ENCODE results near the gene ZBTB46.

ZBTB46 gene

DNA sequence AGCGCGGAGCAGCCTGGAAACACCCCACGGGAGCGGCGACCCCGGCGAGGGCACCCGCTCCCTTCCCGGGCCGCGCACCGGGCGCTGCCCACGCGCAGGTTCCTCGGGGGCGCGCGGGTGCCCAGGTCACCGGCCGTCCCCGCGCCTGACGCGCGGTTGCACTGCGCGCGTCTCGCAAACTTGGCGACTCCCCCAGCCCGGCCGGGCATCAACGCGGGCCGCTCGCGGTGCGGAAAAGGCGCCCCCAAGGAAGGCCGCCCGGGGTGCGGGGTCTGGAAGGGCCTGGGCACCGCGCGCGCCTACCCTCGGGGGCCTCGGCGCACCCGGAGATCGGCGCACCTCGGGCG is 555 bp upstream of the ZBTB46 start:
- Mint-ChIP-seq H3K9me3 (no peaks in the 10 kb centered on the region), H3K4me3 (peak overlapping the region in 1 of 3 experiments; percentile 74), H3K36me3 (ENCODE audit: low read depth) (no peaks in the 10 kb centered on the region), H3K27me3 (ENCODE audit: low read depth) (peaks cover 10% of the 10 kb centered on the region), H3K4me1 (peaks cover 37% of the 10 kb centered on the region), H3K27ac (no peak overlapping the region)
- TF ChIP-seq, protein P1, sequence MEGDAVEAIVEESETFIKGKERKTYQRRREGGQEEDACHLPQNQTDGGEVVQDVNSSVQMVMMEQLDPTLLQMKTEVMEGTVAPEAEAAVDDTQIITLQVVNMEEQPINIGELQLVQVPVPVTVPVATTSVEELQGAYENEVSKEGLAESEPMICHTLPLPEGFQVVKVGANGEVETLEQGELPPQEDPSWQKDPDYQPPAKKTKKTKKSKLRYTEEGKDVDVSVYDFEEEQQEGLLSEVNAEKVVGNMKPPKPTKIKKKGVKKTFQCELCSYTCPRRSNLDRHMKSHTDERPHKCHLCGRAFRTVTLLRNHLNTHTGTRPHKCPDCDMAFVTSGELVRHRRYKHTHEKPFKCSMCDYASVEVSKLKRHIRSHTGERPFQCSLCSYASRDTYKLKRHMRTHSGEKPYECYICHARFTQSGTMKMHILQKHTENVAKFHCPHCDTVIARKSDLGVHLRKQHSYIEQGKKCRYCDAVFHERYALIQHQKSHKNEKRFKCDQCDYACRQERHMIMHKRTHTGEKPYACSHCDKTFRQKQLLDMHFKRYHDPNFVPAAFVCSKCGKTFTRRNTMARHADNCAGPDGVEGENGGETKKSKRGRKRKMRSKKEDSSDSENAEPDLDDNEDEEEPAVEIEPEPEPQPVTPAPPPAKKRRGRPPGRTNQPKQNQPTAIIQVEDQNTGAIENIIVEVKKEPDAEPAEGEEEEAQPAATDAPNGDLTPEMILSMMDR (IDR thresholded peaks at IDR 0.05; ENCODE audit: unreplicated experiment in 3 of 3) = no peak

DNA sequence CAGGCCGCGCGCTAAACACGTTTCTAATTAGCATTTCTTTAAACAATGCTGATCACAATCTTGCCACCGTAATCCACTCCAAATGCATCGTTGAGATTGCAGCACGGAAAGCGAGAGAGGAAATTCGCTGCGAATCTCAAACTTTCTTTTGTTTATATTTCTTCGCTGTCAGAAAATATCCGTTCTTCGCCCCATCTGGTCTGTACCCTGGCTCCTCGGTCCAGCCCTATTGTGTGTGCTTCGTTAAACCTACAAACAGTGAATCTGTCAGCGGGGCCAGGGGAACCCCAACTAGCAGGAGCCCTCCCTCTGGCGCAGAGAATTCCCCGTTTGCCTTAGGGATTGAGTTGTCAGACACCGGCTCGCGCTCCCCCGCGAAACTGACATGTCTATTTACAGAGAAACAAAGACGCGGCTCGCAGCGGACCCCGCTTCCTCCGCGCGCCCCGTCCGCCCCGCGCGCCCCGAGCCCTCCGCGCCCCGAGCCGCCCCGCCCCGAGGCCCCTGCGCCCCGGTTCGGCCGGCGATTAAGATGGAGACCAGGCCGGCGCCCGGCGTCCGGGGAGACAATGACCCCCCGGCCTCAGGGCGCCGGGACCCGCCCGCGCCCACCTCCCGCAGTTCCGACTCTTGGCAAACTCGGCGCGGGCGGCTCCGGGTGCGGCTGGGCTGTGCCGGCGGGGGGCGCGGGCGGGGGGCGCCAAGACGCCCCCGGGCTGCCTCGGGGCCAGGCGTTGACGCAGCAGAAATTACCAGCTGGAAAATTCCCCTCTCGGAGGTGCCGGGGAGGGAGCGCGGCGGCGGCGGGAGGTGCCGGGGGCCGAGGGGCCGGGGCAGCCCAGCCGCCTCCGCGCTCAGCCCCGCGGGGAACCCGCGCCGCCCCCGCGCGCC is 874 bp downstream of the ZBTB46 start:
- TF ChIP-seq, protein P1 (IDR thresholded peaks at IDR 0.05; ENCODE audit: unreplicated experiment in 3 of 3) = no peak
- Mint-ChIP-seq H3K4me3 (peak overlapping the region; percentile 91 to 96 (median 95)), H3K4me1 (peaks cover 47% of the 10 kb centered on the region), H3K27me3 (ENCODE audit: low read depth) (peaks cover 14% of the 10 kb centered on the region), H3K36me3 (ENCODE audit: low read depth) (peaks cover 8% of the 10 kb centered on the region), H3K9me3 (no peaks in the 10 kb centered on the region), H3K27ac (peak overlapping the region; percentile 90 to 96 (median 95))

DNA sequence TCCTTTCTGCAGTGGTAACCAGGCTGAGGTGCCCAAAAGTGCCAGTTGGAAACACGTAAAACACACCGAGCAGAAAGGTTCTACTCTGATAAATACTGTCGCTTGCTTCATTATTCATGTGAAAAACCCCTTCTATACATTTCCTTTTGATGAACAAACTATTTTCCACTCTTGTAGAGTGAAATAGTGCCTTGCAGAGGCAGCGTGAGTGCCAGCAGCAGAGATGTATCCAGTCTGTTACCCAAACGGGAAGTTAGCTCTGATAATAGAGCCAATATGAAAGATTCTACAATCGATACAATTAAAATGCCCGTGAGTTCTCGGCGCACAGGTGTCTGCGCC is 1.5 kb downstream of the ZBTB46 start:
- Mint-ChIP-seq H3K4me3 (peak overlapping the region; percentile 91 to 96 (median 95)), H3K27me3 (ENCODE audit: low read depth) (peaks cover 14% of the 10 kb centered on the region), H3K36me3 (ENCODE audit: low read depth) (peaks cover 8% of the 10 kb centered on the region), H3K27ac (peak overlapping the region; percentile 90 to 96 (median 95)), H3K9me3 (no peaks in the 10 kb centered on the region), H3K4me1 (peaks cover 42% of the 10 kb centered on the region)
- TF ChIP-seq, protein P1 (IDR thresholded peaks at IDR 0.05; ENCODE audit: unreplicated experiment in 3 of 3) = no peak

DNA sequence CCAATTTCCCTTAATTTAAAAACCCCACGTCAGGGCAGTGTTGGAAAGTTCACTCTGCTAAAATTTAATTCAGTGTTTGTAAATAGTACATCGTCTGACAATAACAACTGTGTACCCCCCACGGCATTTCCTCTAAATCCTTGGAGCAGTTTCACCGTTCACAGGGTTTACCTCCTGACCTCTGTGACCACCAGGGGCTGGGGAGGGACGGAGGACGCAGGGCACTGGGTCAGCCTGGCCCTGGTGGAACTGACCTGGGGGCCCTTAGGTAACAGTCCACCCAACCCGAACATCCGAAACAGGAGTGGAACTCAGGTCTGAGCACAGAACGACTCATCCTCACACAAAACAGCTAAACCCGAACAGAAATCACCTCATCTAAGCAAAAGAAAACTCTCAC is 2.1 kb downstream of the ZBTB46 start:
- TF ChIP-seq, protein P1 (IDR thresholded peaks at IDR 0.05; ENCODE audit: unreplicated experiment in 3 of 3) = no peak
- Mint-ChIP-seq H3K4me1 (peaks cover 41% of the 10 kb centered on the region), H3K9me3 (no peaks in the 10 kb centered on the region), H3K27ac (peak overlapping the region; percentile 90 to 96 (median 95)), H3K36me3 (ENCODE audit: low read depth) (peaks cover 8% of the 10 kb centered on the region), H3K4me3 (peak overlapping the region; percentile 91 to 96 (median 95)), H3K27me3 (ENCODE audit: low read depth) (peaks cover 14% of the 10 kb centered on the region)

DNA sequence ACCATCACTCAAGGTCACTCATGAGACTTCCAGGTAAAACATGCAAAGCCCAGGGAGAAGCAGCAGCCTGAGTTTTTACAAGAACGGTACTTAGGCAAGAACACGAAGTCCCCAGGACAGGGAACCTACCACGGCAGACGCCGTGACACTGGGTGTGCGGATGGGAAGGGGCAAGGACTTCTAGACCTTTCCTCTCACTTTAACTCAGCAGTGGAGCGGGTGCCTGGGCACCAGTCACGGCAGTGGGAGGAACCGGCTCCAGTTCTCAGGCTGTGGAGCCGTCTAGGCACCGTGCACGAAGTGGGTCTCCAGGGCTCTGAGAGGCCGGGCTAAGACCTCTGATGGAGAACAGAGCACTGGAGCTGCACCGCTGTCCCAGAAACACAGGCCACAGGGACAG is 2.5 kb downstream of the ZBTB46 start:
- peaks cover 41% of the 10 kb centered on the region for H3K4me1 Mint-ChIP-seq
- H3K4me3 Mint-ChIP-seq = peak overlapping the region; percentile 91 to 96 (median 95)
- H3K36me3 Mint-ChIP-seq (ENCODE audit: low read depth) = peaks cover 13% of the 10 kb centered on the region
- TF ChIP-seq, protein P1 (IDR thresholded peaks at IDR 0.05; ENCODE audit: unreplicated experiment in 3 of 3) = no peak
- H3K9me3 Mint-ChIP-seq = no peaks in the 10 kb centered on the region
- H3K27me3 Mint-ChIP-seq (ENCODE audit: low read depth) = peaks cover 17% of the 10 kb centered on the region
- H3K27ac Mint-ChIP-seq = peak overlapping the region; percentile 64 to 96 (median 95)

DNA sequence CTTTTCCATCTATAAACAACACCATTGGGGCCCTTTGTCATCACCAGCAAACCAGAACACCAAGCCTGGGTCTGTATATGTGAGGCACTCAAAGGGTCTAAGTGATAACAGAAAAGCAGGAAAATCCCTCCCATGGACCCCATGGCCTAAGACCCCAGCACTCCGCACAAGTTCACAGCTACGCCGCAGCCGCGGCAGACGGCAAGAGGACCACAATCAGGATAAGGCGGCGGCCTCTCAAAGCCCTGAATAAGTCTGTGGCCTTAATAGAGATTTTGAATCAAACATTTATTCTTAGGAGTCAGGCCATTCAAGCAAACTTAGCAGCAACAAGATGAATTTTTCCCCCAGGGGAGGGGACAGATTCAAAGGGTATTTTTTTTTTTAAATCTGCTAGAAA is 2.9 kb downstream of the ZBTB46 start:
- Mint-ChIP-seq H3K36me3 (ENCODE audit: low read depth) (peaks cover 14% of the 10 kb centered on the region), H3K9me3 (no peaks in the 10 kb centered on the region), H3K27ac (peak overlapping the region; percentile 64 to 95 (median 94)), H3K4me3 (peak overlapping the region; percentile 91 to 96 (median 95)), H3K27me3 (ENCODE audit: low read depth) (peaks cover 18% of the 10 kb centered on the region), H3K4me1 (peaks cover 38% of the 10 kb centered on the region)
- TF ChIP-seq, protein P1 (IDR thresholded peaks at IDR 0.05; ENCODE audit: unreplicated experiment in 3 of 3) = no peak

Data from nephron (organoid).